Activated CD4-positive, alpha-beta T cell treated with anti-CD3 and anti-CD28 coated beads, Interleukin-2, amount 10 ng/mL, durations not matched to agents 24 days and 14 days (primary cell): ENCODE results near the gene PARD3B. TPM values are rescaled to one million over a fixed set of nuclear protein-coding genes. Genes with fewer than 3 reads are reported as not detected.
A peak's percentile ranks its signal among the peaks of the same experiment; 100 is the strongest.

Experiments
- DNase-seq: peaks from one replicate; pipeline ENCODE4 v3.0.0; 2022
- H3K27ac Mint-ChIP-seq: one replicate; pipeline ENCODE4 v1.8.0; 2022; ENCODE audit warnings: mild to moderate bottlenecking, mixed read lengths
- H3K27me3 Mint-ChIP-seq: one replicate; pipeline ENCODE4 v1.8.0; 2022; ENCODE audit warnings: mixed read lengths
- H3K36me3 Mint-ChIP-seq: one replicate; pipeline ENCODE4 v1.8.0; 2022; ENCODE audit warnings: low read depth, mild to moderate bottlenecking, mixed read lengths
- H3K4me1 Mint-ChIP-seq: one replicate; pipeline ENCODE4 v1.8.0; 2021; ENCODE audit warnings: mixed read lengths
- H3K4me3 Mint-ChIP-seq: one replicate; pipeline ENCODE4 v1.8.0; 2022; ENCODE audit warnings: mild to moderate bottlenecking, moderate library complexity, mixed read lengths
- H3K9me3 Mint-ChIP-seq: one replicate; pipeline ENCODE4 v1.8.0; 2021; ENCODE audit warnings: mixed read lengths
- intact Hi-C: fragments of 100-400 bp; cut with micrococcal nuclease; formaldehyde crosslinking; loops from one replicate; pipeline ENCODE4 v1.15.1; 2023
- total RNA-seq: library from RNA; stranded (reverse); gene quantifications from 2 replicates; pipeline ENCODE4 v1.2.3, GENCODE V29; 2022

Gene PARD3B
- total RNA-seq, 1 donor from 2014 or later, result 0.12 TPM

DNA sequence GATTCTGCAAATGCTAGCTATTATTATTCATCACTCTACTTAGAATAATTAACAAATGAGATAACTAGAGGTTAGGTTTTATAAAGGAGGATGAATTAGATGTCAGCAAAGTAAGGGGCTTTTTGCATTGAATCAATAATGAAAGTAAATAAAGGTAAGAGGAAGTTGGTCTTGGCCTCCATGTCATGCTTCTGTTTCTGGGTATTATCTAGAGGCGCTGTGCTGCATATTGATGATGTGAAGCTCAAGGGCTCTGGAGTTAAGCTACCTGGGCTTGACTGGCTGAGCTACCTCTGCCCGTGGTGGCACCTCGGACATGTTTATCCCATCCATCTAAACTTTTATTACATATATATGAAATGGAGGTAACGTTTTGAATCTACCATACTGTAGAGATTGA lies 350.9 kb downstream of the PARD3B start:
- H3K4me1 Mint-ChIP-seq, result peaks cover 15% of the 10 kb centered on the region
- H3K4me3 Mint-ChIP-seq, result no peak overlapping the region
- H3K27ac Mint-ChIP-seq, result no peak overlapping the region
- H3K9me3 Mint-ChIP-seq, result peaks cover 14% of the 10 kb centered on the region
- no peak for DNase-seq
- intact Hi-C loops, result no loop called here
- peaks cover 21% of the 10 kb centered on the region for H3K36me3 Mint-ChIP-seq
- H3K27me3 Mint-ChIP-seq, result no peaks in the 10 kb centered on the region

DNA sequence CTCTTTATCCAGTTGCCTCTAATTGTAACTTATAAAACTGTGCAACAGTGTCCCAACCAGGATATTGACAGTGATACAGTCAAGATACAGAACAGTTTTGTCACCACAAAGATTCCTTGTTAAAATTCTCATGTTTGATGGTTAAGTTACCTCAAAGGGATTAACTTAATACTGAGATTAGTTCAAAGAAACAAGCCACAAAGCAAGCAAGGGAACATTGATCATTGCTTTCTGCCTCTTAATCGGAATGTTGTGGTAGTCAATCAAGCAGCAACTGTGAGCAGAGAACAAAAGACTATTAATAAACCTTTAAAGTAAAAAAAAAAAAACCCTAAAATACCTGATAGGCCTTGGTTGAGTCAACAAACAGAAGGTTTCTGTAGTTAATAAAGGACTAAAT lies 352.3 kb downstream of the PARD3B start:
- peaks cover 18% of the 10 kb centered on the region for H3K4me1 Mint-ChIP-seq
- H3K4me3 Mint-ChIP-seq, result no peak overlapping the region
- H3K27me3 Mint-ChIP-seq, result no peaks in the 10 kb centered on the region
- H3K27ac Mint-ChIP-seq, result no peak overlapping the region
- DNase-seq, result no peak
- intact Hi-C loops, result no loop called here
- H3K36me3 Mint-ChIP-seq, result peaks cover 22% of the 10 kb centered on the region
- peaks cover 16% of the 10 kb centered on the region for H3K9me3 Mint-ChIP-seq

DNA sequence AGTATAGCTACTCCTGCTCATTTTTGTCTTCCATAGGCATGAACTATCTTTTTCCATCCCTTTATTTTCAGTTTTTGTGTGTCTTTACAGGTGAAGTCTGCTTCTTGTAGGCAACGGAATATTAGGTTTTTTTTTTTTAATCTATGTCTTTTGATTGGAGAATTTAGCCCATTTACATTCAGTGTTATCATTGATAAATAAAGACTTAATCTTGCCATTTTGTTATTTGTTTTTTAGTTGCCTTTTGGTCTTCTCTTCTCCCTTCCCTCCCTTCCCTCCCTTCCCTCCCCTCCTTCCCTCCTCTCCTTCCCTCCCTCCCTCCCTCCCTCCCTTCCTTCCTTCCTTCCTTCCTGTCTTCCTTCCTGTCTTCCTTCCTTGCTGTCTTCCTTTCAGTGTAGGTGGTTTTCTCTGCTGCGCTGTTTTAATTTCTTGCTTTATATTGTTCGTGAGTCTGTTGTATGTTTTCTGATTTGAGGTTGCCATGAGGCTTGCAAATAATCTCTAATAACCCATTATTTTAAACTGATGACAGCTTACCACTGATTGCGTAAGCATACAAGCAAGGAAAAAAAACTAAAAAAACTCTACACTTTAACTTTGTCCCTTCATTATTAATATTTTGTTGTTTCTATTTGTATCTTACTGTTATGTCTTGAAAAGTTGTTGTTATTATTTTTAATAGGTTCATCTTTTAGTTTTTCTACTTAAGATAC lies 353.8 kb downstream of the PARD3B start:
- no peak overlapping the region for H3K27ac Mint-ChIP-seq
- no peak overlapping the region for H3K4me3 Mint-ChIP-seq
- intact Hi-C loops, result no loop called here
- H3K36me3 Mint-ChIP-seq, result peaks cover 22% of the 10 kb centered on the region
- no peaks in the 10 kb centered on the region for H3K27me3 Mint-ChIP-seq
- no peak for DNase-seq
- peaks cover 24% of the 10 kb centered on the region for H3K4me1 Mint-ChIP-seq
- peaks cover 16% of the 10 kb centered on the region for H3K9me3 Mint-ChIP-seq

DNA sequence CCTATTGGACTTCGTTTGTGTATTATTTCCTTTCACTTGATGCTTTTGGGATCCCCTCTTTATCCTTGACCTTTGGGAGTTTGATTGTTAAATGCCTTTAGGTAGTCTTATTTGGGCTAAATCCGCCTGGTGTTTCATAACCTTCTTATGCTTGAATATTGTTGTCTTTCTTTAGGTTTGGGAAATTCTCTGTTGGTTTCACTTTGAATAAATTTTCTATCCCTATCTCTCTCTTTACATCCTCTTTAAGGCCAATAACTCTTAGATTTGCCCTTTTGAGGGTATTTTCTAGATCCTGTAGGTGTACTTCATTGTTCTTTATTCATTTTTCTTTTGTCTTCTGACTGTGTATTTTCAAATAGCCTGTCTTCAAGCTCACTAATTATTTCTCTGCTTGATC lies 354.7 kb downstream of the PARD3B start:
- H3K9me3 Mint-ChIP-seq, result peaks cover 16% of the 10 kb centered on the region
- peaks cover 24% of the 10 kb centered on the region for H3K4me1 Mint-ChIP-seq
- peak overlapping the region; percentile 14 for H3K27ac Mint-ChIP-seq
- peak overlapping the region; percentile 41 for H3K4me3 Mint-ChIP-seq
- no peak for DNase-seq
- no peaks in the 10 kb centered on the region for H3K27me3 Mint-ChIP-seq
- H3K36me3 Mint-ChIP-seq, result peaks cover 22% of the 10 kb centered on the region
- intact Hi-C loops, result loop anchor here (2.0 to 5.0 kb wide), 2 partner anchors 49 to 72 kb away; no protein-coding TSS in a partner anchor

DNA sequence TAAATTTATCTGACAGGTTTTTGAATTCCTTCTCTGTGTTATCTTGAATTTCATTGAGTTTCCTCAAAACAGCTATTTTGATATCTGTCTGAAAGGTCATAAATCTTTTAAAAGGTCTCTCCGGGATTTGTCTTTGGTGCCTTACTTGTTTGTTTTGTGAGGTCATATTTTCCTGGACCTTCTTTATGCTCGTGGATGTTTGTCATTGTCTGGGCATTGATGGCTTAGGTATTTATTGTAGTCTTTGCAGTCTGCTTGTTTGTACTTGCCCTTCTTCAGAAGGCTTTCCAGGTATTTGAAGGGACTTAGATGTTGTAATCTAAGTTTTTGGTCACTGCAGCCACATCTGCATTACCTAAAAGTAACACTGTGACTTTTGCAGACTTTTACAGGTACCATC lies 355.2 kb downstream of the PARD3B start:
- H3K4me1 Mint-ChIP-seq, result peaks cover 25% of the 10 kb centered on the region
- H3K36me3 Mint-ChIP-seq, result peaks cover 22% of the 10 kb centered on the region
- H3K27ac Mint-ChIP-seq, result no peak overlapping the region
- peak overlapping the region; percentile 41 for H3K4me3 Mint-ChIP-seq
- no peaks in the 10 kb centered on the region for H3K27me3 Mint-ChIP-seq
- intact Hi-C loops, result loop anchor here (2.0 to 5.0 kb wide), 2 partner anchors 48 to 72 kb away; no protein-coding TSS in a partner anchor
- H3K9me3 Mint-ChIP-seq, result peaks cover 16% of the 10 kb centered on the region
- no peak for DNase-seq

DNA sequence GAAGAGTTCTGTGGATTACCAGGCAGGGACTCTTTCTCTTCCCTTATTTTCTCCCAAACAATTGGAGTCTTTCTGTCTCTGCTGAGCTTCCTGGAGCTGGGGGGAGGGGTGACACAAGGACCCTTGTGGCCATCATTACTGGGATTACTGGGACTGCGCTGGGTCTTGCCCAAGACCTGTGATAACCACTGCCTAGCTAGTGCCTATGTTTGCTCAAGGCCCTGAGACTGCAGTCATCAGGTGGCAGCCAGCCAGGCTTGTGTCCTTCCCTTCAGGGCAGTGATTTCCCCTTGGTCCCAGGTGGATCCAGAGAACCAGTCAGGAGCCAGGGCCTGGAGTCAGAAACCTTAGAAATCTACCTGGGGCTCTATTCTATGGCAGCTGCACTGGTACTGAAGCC lies 355.6 kb downstream of the PARD3B start:
- Mint-ChIP-seq H3K9me3 (peaks cover 16% of the 10 kb centered on the region), H3K27me3 (no peaks in the 10 kb centered on the region), H3K4me1 (peaks cover 29% of the 10 kb centered on the region), H3K4me3 (no peak overlapping the region), H3K36me3 (peaks cover 24% of the 10 kb centered on the region), H3K27ac (no peak overlapping the region)
- DNase-seq, result no peak
- intact Hi-C loops, result loop anchor here (2.0 to 5.0 kb wide), 2 partner anchors 48 to 71 kb away; no protein-coding TSS in a partner anchor

DNA sequence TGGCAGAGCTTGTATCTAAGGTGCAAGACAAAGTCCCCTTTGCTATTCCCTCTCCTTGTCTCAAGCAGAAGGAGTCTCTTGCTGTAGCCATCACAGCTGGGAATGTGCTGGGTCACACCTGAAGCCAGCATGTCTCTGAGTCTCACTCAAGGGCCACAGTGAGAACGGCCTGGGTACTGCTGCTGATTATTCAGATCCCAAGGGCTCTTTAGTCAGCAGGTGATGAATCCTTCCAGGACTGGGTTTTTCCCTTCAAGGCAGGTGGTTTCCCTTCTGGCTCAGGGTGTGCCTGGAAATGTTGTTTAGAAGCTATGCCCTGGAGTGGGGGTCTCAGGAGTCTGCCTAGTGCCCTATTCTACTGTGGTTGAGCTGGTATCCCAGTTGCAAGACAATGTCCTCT lies 356.3 kb downstream of the PARD3B start:
- Mint-ChIP-seq H3K27me3 (no peaks in the 10 kb centered on the region), H3K4me3 (no peak overlapping the region), H3K4me1 (peaks cover 26% of the 10 kb centered on the region), H3K9me3 (peaks cover 16% of the 10 kb centered on the region), H3K36me3 (peaks cover 23% of the 10 kb centered on the region), H3K27ac (no peak overlapping the region)
- intact Hi-C loops, result loop anchor here (2.0 to 5.0 kb wide), 2 partner anchors 47 to 71 kb away; no protein-coding TSS in a partner anchor
- DNase-seq, result no peak

DNA sequence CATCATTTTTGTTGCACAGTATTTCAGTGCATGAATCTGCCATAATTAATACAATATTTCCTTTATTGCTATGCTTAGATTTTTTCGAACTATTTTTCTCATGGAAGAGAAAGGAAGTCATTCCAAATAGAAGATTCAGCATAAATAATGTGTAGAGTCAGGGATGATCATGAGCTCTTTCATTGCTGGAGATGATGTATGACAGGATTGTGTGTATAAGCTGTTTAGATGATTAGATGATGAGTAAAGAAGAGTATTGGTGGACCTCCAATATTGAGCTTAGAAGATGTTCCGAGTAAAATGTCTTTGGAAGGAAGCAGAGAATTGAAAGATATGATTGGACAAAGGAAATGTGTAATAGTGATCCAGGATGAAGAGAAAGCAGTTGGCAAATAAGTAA lies 364.5 kb downstream of the PARD3B start:
- H3K27ac Mint-ChIP-seq, result no peak overlapping the region
- H3K27me3 Mint-ChIP-seq, result no peaks in the 10 kb centered on the region
- no peak overlapping the region for H3K4me3 Mint-ChIP-seq
- H3K36me3 Mint-ChIP-seq, result peaks cover 6% of the 10 kb centered on the region
- intact Hi-C loops, result no loop called here
- peaks cover 9% of the 10 kb centered on the region for H3K9me3 Mint-ChIP-seq
- H3K4me1 Mint-ChIP-seq, result peaks cover 8% of the 10 kb centered on the region
- no peak for DNase-seq

DNA sequence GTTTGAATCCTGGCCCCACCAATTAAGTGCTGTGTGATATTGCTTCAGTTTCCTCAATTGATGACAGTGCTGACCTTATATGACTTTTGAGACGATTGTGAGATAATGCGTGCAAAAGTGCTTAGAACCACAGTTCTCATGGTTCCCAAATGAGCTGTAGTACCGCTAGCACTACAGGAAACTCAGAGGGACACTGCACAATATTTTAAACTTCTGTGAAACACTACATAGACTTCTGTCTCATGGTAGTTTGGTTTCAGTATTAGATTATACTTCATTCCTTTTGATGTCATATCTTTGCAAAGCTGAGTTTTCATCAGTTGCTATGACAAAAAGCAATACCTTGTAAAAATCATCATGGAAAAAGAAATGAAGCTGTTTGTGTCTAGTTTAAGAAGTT lies 368.0 kb downstream of the PARD3B start:
- DNase-seq, result no peak
- Mint-ChIP-seq H3K9me3 (peaks cover 15% of the 10 kb centered on the region), H3K4me3 (no peak overlapping the region), H3K36me3 (peaks cover 8% of the 10 kb centered on the region), H3K4me1 (peaks cover 3% of the 10 kb centered on the region), H3K27ac (no peak overlapping the region), H3K27me3 (peaks cover 4% of the 10 kb centered on the region)
- intact Hi-C loops, result no loop called here

DNA sequence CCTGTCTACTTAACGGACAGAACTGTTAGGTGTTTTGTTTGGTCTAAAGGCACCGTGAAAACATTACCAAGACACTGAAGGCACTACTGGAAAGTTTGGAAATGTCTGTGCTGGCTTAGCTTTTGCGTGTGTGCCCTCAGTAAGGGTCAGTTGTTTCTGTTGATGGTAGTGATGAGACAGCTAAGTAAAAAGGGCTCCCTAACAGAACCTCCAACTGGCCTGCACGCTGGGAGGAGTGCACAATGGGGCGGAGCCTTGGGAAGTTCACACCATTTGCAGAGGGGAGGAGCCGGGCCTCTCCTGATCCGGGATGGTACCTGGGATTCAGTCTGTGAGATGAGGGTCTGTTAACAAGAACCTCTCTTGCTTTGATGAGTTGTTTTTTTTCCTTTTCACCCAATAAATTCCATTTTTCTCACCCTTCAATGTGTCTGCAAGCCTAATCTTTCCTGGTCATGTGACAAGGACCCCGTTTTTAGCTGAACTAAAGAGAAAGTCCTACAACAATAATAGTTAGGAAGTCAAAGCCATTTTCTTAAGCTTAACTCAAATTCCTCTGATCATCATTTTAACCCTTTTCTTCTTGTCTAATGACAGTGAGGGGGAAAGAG lies 368.7 kb downstream of the PARD3B start:
- H3K4me3 Mint-ChIP-seq, result no peak overlapping the region
- intact Hi-C loops, result no loop called here
- peaks cover 4% of the 10 kb centered on the region for H3K27me3 Mint-ChIP-seq
- no peak for DNase-seq
- peaks cover 3% of the 10 kb centered on the region for H3K4me1 Mint-ChIP-seq
- H3K27ac Mint-ChIP-seq, result no peak overlapping the region
- peaks cover 13% of the 10 kb centered on the region for H3K9me3 Mint-ChIP-seq
- H3K36me3 Mint-ChIP-seq, result peaks cover 8% of the 10 kb centered on the region

DNA sequence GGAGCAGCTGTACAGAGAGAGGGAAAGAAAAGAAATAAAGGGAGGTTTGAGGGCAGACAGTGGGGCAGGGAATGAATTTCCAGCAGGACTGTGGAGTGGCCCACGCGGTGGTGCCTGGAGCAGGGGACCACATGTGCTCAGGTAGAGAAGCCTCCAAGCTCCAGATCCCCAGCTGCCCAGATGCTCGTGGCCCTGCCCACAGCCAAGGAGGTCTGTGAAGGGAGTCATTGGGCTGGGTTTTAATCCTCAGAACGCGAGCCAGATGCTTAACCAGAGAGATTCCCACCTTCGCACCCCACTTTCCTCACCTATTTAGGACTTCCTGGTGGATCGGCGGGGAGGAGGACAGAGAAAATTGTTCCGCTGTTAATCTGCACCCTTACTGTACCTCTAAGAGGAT lies 369.4 kb downstream of the PARD3B start:
- intact Hi-C loops, result no loop called here
- Mint-ChIP-seq H3K9me3 (peaks cover 12% of the 10 kb centered on the region), H3K27ac (no peak overlapping the region), H3K4me1 (peaks cover 3% of the 10 kb centered on the region), H3K27me3 (peaks cover 4% of the 10 kb centered on the region), H3K4me3 (no peak overlapping the region), H3K36me3 (peaks cover 8% of the 10 kb centered on the region)
- DNase-seq, result no peak

DNA sequence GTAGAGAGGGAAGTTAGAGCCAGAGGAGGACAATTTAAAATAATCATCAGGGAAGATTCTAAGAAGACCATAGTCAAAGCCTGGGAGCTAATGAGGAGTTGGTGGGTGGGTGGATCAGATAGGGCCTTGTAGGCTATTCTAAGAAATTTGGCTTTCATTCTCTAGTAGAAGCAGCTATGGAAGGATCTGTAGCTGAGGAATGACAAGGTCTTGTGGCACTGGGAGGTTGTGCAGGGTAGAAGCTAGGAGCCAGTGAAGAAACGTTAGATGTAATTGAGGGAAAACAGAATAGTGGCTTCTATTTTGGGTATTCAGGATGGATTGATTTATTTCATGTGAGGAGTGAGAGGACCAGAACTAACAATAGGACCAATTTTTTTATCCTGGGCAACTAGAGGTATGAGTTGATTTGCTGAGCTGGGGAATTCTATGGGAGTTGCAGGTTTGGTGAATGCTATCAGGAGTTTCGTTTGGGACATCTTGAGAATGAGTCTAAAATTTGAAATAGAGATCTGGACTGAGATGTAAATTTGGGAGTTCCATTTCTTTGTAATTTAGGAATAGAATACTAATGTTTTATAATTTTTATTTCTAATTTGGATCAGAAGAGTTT lies 371.9 kb downstream of the PARD3B start:
- DNase-seq, result no peak
- Mint-ChIP-seq H3K27ac (no peak overlapping the region), H3K36me3 (peaks cover 8% of the 10 kb centered on the region), H3K4me3 (no peak overlapping the region), H3K9me3 (peaks cover 8% of the 10 kb centered on the region), H3K4me1 (peaks cover 3% of the 10 kb centered on the region), H3K27me3 (peaks cover 4% of the 10 kb centered on the region)
- intact Hi-C loops, result no loop called here

DNA sequence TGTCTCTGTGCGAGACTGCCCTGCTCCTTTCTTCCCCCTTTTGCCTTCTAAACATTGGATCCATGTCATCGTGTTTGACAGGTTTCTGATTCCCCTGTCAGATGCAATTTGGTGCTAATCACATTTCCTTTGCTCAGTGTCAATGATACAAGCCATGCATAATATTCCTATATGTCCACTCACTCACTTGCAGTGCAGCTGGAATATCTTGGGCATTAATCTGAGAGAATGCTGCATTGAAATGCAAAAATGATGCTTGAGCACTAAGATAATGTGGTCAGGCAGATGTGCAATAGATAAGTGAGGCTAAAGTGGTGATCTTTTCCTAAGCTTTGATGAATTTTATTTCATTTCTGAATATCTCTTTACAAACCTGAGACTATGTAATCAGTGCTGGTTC lies 375.5 kb downstream of the PARD3B start:
- intact Hi-C loops, result no loop called here
- peaks cover 4% of the 10 kb centered on the region for H3K36me3 Mint-ChIP-seq
- no peak overlapping the region for H3K4me3 Mint-ChIP-seq
- DNase-seq, result no peak
- H3K27me3 Mint-ChIP-seq, result peaks cover 4% of the 10 kb centered on the region
- H3K4me1 Mint-ChIP-seq, result no peaks in the 10 kb centered on the region
- peaks cover 10% of the 10 kb centered on the region for H3K9me3 Mint-ChIP-seq
- H3K27ac Mint-ChIP-seq, result no peak overlapping the region

DNA sequence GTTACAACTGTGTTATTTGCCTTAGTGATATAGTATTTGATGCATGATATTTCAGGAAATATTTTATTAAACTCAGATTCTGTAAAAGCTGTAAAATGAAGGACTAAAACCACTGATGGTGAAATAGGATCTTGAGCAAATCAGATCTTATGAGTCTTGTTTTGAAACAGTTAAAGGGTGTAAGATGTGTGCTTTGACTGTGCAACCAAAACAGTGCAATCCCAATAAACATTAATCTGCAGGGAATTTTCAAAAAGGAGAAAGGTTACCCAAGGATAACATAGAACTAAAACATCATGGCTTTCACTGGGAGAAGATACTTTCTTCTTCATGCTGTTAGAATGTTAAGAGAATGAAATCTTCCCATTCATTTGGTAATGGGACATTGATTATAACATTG lies 378.7 kb downstream of the PARD3B start:
- Mint-ChIP-seq H3K36me3 (no peaks in the 10 kb centered on the region), H3K27me3 (no peaks in the 10 kb centered on the region), H3K9me3 (peaks cover 16% of the 10 kb centered on the region), H3K4me1 (no peaks in the 10 kb centered on the region), H3K27ac (no peak overlapping the region), H3K4me3 (no peak overlapping the region)
- DNase-seq, result no peak
- intact Hi-C loops, result no loop called here
